ENCODE measurements around the gene NRBF2. TPM values are rescaled to one million over a fixed set of nuclear protein-coding genes. Genes with fewer than 3 reads are reported as not detected.
"Not testable (repeated sequence)": the region's sequence is repeated elsewhere in the genome, so short reads cannot be mapped to it uniquely, and the experiment has no call there.

The NRBF2 gene
- total and polyA plus RNA-seq, 8 donors = 2.1 to 10.2 (median 5.9) TPM

GRCh38 chr10:63094405-63094804 lies 38.7 kb upstream of the NRBF2 start:
- no peak for ATAC-seq
- no peaks in the 10 kb centered on the region for H3K4me1 ChIP-seq
- no peak for FAIRE-seq
- 92 to 100% methylated on average over 2 of the region's 2 CpGs for WGBS, 2 donors
- no peak overlapping the region for H3K4me3 ChIP-seq
- H3K27ac ChIP-seq = no peak overlapping the region
- intact Hi-C loops (cut with DNase I) = no loop called here
- no peaks in the 10 kb centered on the region for H3K9me3 ChIP-seq
- no peaks in the 10 kb centered on the region for H3K36me3 ChIP-seq
- TF ChIP-seq CTCF (IDR thresholded peaks at IDR 0.05) = no peak
- no peaks in the 10 kb centered on the region for H3K27me3 ChIP-seq
- no peak for DNase-seq

GRCh38 chr10:63094881-63095280 lies 38.2 kb upstream of the NRBF2 start:
- intact Hi-C loops (cut with DNase I) = no loop called here
- DNase-seq (no peak), FAIRE-seq (no peak)

GRCh38 chr10:63099734-63100133 lies 33.4 kb upstream of the NRBF2 start:
- Histone ChIP-seq H3K27me3 (no peaks in the 10 kb centered on the region), H3K4me1 (no peaks in the 10 kb centered on the region), H3K9me3 (no peaks in the 10 kb centered on the region), H3K4me3 (no peak overlapping the region), H3K36me3 (no peaks in the 10 kb centered on the region), H3K27ac (no peak overlapping the region)
- FAIRE-seq = no peak
- intact Hi-C loops (cut with DNase I) = no loop called here
- TF ChIP-seq CTCF (IDR thresholded peaks at IDR 0.05) = no peak
- no peak for DNase-seq
- ATAC-seq = no peak

More at GRCh38 chr10:63094881-63095280, 38.2 kb upstream of the NRBF2 start:
- WGBS, 2 donors = 36 to 47% methylated on average over 1 of the region's 1 CpG
- Histone ChIP-seq H3K27me3 (no peaks in the 10 kb centered on the region), H3K4me3 (no peak overlapping the region), H3K4me1 (no peaks in the 10 kb centered on the region), H3K9me3 (no peaks in the 10 kb centered on the region), H3K36me3 (no peaks in the 10 kb centered on the region), H3K27ac (no peak overlapping the region)
- ATAC-seq = no peak
- no peak for TF ChIP-seq CTCF (IDR thresholded peaks at IDR 0.05)

- H3K9me3 ChIP-seq; H3K36me3 ChIP-seq; intact Hi-C loops (cut with DNase I); FAIRE-seq; H3K4me3 ChIP-seq; H3K4me1 ChIP-seq; H3K27ac ChIP-seq; H3K27me3 ChIP-seq; ATAC-seq; DNase-seq: not testable (repeated sequence)
- WGBS, 2 donors = 80 to 86% methylated on average over 10 of the region's 10 CpGs
Observed at GRCh38 chr10:63101091-63101490, 32.0 kb upstream of the NRBF2 start.

- H3K9me3 ChIP-seq; H3K4me3 ChIP-seq; H3K27me3 ChIP-seq; DNase-seq; H3K27ac ChIP-seq; FAIRE-seq; H3K4me1 ChIP-seq; intact Hi-C loops (cut with DNase I); ATAC-seq; H3K36me3 ChIP-seq: not testable (repeated sequence)
- 66 to 75% methylated on average over 7 of the region's 7 CpGs for WGBS, 2 donors
Observed at GRCh38 chr10:63102279-63102883, 30.7 kb upstream of the NRBF2 start.

- H3K4me1 ChIP-seq; DNase-seq; H3K27me3 ChIP-seq; H3K27ac ChIP-seq; FAIRE-seq; H3K4me3 ChIP-seq; H3K36me3 ChIP-seq; intact Hi-C loops (cut with DNase I); H3K9me3 ChIP-seq; ATAC-seq: not testable (repeated sequence)
- WGBS, 2 donors = 49 to 52% methylated on average over 4 of the region's 4 CpGs
Observed at GRCh38 chr10:63103178-63103577, 29.9 kb upstream of the NRBF2 start.

All from pancreas (tissue), 10 donors.